Heart right ventricle (tissue), 16 donors: ENCODE data around the gene TTLL8. TPM values are rescaled to one million over a fixed set of nuclear protein-coding genes. Genes with fewer than 3 reads are reported as not detected.
A peak's percentile ranks its signal among the peaks of the same experiment; 100 is the strongest.
"Not testable (repeated sequence)": the region's sequence is repeated elsewhere in the genome, so short reads cannot be mapped to it uniquely, and the experiment has no call there.

ENCODE experiments used
- ATAC-seq, 8 donors: fragments of 200-7000 bp; cut with Tn5 transposase; one replicate each; pipeline ENCODE4 v1.9.1; 2020; ENCODE audit warnings: mild to moderate bottlenecking in 8 of 8, moderate library complexity in 8 of 8, moderate number of reproducible peaks in 1 of 8
- DNase-seq, 2 donors: peaks; one replicate each; pipeline ENCODE4 v3.0.0-alpha.2; 2020
- H3K27ac ChIP-seq, 10 donors: fragments of 200-600 bp; sonication (generic) in 2 of 10; one replicate each; pipeline versions ENCODE4 v1.5.0 to v1.8.0; 2020 to 2022; ENCODE audit warnings: mild to moderate bottlenecking in 3 of 10
- H3K27me3 ChIP-seq, 7 donors: fragments of 200-600 bp; one replicate each; pipeline ENCODE4 v1.8.0; 2021 to 2022; ENCODE audit warnings: mild to moderate bottlenecking in 2 of 7
- H3K36me3 ChIP-seq, 9 donors: fragments of 200-600 bp; sonication (generic) in 1 of 9; one replicate each; pipeline versions ENCODE4 v1.5.0 to v1.8.0; 2020 to 2022; ENCODE audit warnings: mild to moderate bottlenecking in 2 of 9
- H3K4me1 ChIP-seq, 9 donors: fragments of 200-600 bp; sonication (generic) in 1 of 9; one replicate each; pipeline versions ENCODE4 v1.5.0 to v1.8.0; 2020 to 2022; ENCODE audit warnings: mild to moderate bottlenecking in 4 of 9
- H3K4me3 ChIP-seq, 10 donors: fragments of 200-600 bp; sonication (generic) in 2 of 10; one replicate each; pipeline versions ENCODE4 v1.5.0 to v1.8.0; 2020 to 2022; ENCODE audit warnings: mild to moderate bottlenecking in 7 of 10, moderate library complexity in 2 of 10
- H3K9me3 ChIP-seq, 11 donors: fragments of 200-600 bp in 10 of 11; sonication (generic) in 2 of 11; one replicate each; pipeline versions ENCODE4 v1.5.0 to v1.8.0; 2013 to 2022; ENCODE audit warnings: mild to moderate bottlenecking in 2 of 11, control low read depth in 1 of 11, moderate library complexity in 1 of 11
- WGBS, 2 donors: extraction: QIAGEN DNeasy Blood & Tissue Kit; methylation state at CpG; one replicate each; pipeline ENCODE4 v1.1.7; 2013; ENCODE audit warnings: inconsistent platforms in 1 of 2; 5-methylcytosine and 5-hydroxymethylcytosine counted together
- intact Hi-C, 10 donors: fragments of 100-400 bp; cut with DNase I; formaldehyde crosslinking; loops; one replicate each; pipeline versions ENCODE4 v1.11.1 to v1.14.2; 2022
- polyA plus RNA-seq, 2 donors: library from polyadenylated mRNA; stranded (reverse); fragments of 200-250 nt; gene quantifications; one replicate each; pipeline ENCODE4 v1.2.3, GENCODE V29; 2013
- total RNA-seq, 10 donors: library from RNA; stranded (reverse); fragmentation: NEBNext Ultra II Directional in 3 of 10; extraction: Animal tissue kit (Norgen Biotek cat#: 25700) in 3 of 10; gene quantifications; one replicate each; pipeline versions ENCODE4 v1.2.1 to v1.2.4, GENCODE V29; 2021 to 2023
- TF ChIP-seq, protein P1 (sequence below), 9 donors: fragments of 200-600 bp; sonication (generic) in 2 of 9; IDR thresholded peaks; one replicate each; pipeline versions ENCODE4 v1.5.0 to v1.8.0; 2021 to 2022; ENCODE audit warnings: antibody characterized with exemption in 9 of 9, mild to moderate bottlenecking in 5 of 9, moderate library complexity in 1 of 9
- donor health status: Arrhythmogenic right ventricular cardiomyopathy.
- donor health status: ischemic (EF 13 %, LVEDD 7.1; RV severe dilation, severe dysfunction).
- donor health status: healthy with polysubstance abuse.
- donor health status: DM: no; HTN: yes; CAD: no.
- donor health status: DM: no; HTN: no; CAD: no.
- donor health status: ischemic (EF 25% LVEDD 6.9; RV normal size, moderate dysfunction).
- donor health status: ischemic (EF 25% LVEDD 5.7; RV mildly dilated, moderate dysfunction).
- donor health status: healthy.
- donor health status: DM: yes; HTN: yes; CAD: no.
- donor health status: Ischemic cardiomyopathy.
- donor health status: ischemic (EF 35%, LVEDD 5.7; RV mildly dilated, moderate dysfunction).
- donor health status: nonischemic (EF 11% LVEDD 7.7; RV severe dilation, severe dysfunction).
- donor health status: DM: yes; HTN: yes; CAD: no.
- donor health status: PGD.
- donor health status: ischemic (EF 29% LVEDD 5.4; RV normal size, mild dysfunction).
- donor health status: nonischemic (EF 23%, LVEDD 6.1; RV moderate dilation, normal function).

TTLL8 gene
- total and polyA plus RNA-seq, 12 donors = not detected

DNA sequence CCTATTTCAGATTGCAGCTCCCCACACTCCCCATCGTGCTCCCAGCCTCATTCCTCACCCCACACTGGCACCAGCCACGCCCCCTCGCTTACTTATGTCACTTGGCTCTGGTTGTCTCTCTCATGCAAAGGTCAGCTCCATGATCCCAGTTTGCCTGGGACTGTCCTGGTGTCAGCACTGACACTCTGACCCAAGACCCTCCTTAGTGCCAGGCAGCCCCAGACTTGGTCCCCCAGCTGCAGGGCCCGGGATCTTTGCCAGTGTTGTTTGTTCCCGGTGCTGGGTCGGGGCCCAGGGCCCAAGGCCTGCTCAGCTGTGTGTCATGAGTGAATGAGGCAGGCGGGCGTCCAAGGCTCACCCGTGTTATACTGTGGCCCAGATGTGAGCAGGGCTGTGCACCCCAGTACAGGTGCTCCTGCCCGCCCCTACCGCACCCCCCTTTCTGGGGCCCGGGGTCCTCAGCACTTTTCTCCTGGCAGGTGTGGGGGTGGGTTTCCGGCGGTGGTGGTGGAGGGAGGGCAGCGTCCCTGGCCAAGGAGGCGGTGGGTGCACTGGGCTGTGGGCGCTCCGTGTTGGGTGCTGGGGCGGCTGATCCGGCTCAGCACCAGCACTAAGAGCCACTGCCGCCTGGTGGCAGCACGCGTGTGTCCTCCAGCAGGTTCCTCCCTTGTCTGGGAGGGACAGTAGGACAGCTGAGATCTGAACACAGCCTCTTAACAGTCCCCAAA, 65.0 kb downstream of the TTLL8 start:
- H3K9me3 ChIP-seq = peaks cover 0 to 27% (median 11%) of the 10 kb centered on the region in 11 donors
- intact Hi-C loops = loop anchor here in 9 of 10 donors (1.0 to 10.0 kb wide), 5 partner anchors 39 to 68 kb away; no protein-coding TSS in a partner anchor
- WGBS, 2 donors = 31 to 33% methylated on average over 23 of the region's 23 CpGs
- H3K27ac ChIP-seq = no peak overlapping the region
- H3K4me1 ChIP-seq = peaks cover 0 to 9% (median 2%) of the 10 kb centered on the region in 9 donors
- TF ChIP-seq, protein P1, sequence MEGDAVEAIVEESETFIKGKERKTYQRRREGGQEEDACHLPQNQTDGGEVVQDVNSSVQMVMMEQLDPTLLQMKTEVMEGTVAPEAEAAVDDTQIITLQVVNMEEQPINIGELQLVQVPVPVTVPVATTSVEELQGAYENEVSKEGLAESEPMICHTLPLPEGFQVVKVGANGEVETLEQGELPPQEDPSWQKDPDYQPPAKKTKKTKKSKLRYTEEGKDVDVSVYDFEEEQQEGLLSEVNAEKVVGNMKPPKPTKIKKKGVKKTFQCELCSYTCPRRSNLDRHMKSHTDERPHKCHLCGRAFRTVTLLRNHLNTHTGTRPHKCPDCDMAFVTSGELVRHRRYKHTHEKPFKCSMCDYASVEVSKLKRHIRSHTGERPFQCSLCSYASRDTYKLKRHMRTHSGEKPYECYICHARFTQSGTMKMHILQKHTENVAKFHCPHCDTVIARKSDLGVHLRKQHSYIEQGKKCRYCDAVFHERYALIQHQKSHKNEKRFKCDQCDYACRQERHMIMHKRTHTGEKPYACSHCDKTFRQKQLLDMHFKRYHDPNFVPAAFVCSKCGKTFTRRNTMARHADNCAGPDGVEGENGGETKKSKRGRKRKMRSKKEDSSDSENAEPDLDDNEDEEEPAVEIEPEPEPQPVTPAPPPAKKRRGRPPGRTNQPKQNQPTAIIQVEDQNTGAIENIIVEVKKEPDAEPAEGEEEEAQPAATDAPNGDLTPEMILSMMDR (IDR thresholded peaks at IDR 0.05) = peak; percentile 61 to 84 (median 72)
- H3K4me3 ChIP-seq = no peak overlapping the region
- ATAC-seq (peak; percentile 73 to 90 (median 85)), DNase-seq (peak; percentile 54 to 73)
- no peaks in the 10 kb centered on the region for H3K36me3 ChIP-seq
- no peaks in the 10 kb centered on the region for H3K27me3 ChIP-seq

- TF ChIP-seq, protein P1 (IDR thresholded peaks at IDR 0.05) = no peak
- H3K27me3 ChIP-seq = no peaks in the 10 kb centered on the region
- H3K36me3 ChIP-seq = no peaks in the 10 kb centered on the region
- 88 to 92% methylated on average over 7 of the region's 7 CpGs for WGBS, 2 donors
- H3K4me1 ChIP-seq = peaks cover 0 to 9% (median 2%) of the 10 kb centered on the region in 9 donors
- DNase-seq (no peak), ATAC-seq (no peak)
- no peak overlapping the region for H3K4me3 ChIP-seq
- intact Hi-C loops = loop anchor here in 8 of 10 donors (1.0 to 10.0 kb wide), 5 partner anchors 40 to 67 kb away; no protein-coding TSS in a partner anchor
- H3K27ac ChIP-seq = no peak overlapping the region
- H3K9me3 ChIP-seq = peaks cover 0 to 27% (median 11%) of the 10 kb centered on the region in 11 donors
Measured at GRCh38 chr22:49991907-49992533, 66.1 kb downstream of the TTLL8 start.

- Histone ChIP-seq H3K27me3 (no peaks in the 10 kb centered on the region), H3K4me3 (no peak overlapping the region), H3K9me3 (peaks cover 0 to 35% (median 16%) of the 10 kb centered on the region in 11 donors), H3K27ac (no peak overlapping the region), H3K4me1 (peaks cover 0 to 9% (median 2%) of the 10 kb centered on the region in 9 donors), H3K36me3 (no peaks in the 10 kb centered on the region)
- TF ChIP-seq, protein P1 (IDR thresholded peaks at IDR 0.05) = no peak
- 90 to 92% methylated on average over 6 of the region's 6 CpGs for WGBS, 2 donors
- no peak for DNase-seq
- intact Hi-C loops = loop anchor here in 3 of 10 donors (5.0 to 10.0 kb wide), 3 partner anchors 41 to 66 kb away; no protein-coding TSS in a partner anchor
- no peak for ATAC-seq
Measured at GRCh38 chr22:49991167-49991566, 66.9 kb downstream of the TTLL8 start.

GRCh38 chr22:49989826-49990225, 68.3 kb downstream of the TTLL8 start:
- H3K4me3 ChIP-seq, H3K27ac ChIP-seq, DNase-seq, ATAC-seq, H3K4me1 ChIP-seq, H3K36me3 ChIP-seq: not testable (repeated sequence)
- Histone ChIP-seq H3K9me3 (peaks cover 0 to 46% (median 17%) of the 10 kb centered on the region in 11 donors), H3K27me3 (peaks cover 0 to 10% (median 0%) of the 10 kb centered on the region in 7 donors)
- 94 to 95% methylated on average over 24 of the region's 24 CpGs for WGBS, 2 donors
- intact Hi-C loops = loop anchor here in 3 of 10 donors (5.0 to 10.0 kb wide), 3 partner anchors 42 to 65 kb away; no protein-coding TSS in a partner anchor
